ENCODE measurements around the gene PEX11B.

DNA sequence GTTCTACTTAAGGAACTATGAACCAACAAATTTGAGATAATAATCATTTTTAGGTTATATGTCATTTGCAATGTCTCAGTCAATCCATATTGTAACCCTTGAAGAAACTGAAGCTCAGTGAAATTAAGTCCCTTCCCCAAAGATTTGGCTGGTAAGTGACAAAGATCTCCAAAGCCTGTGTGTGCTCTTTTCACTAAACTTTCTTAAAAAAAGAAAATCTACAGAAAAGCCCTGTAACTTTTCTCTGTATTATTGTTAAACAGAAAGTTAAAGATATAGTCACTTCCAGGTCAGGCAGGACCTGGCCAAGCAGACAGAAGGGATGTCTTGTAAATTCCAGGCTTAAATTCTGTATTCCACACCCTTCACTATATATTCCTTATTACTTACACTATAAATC, 37.8 kb upstream of the PEX11B start:
- TF ChIP-seq SUZ12 (IDR thresholded peaks at IDR 0.05; ENCODE audit: extremely low read depth, insufficient read depth, insufficient read length) = no peak
- TF ChIP-seq YY1 (IDR thresholded peaks at IDR 0.05; ENCODE audit: insufficient read depth, insufficient read length) = no peak

Data from NT2/D1 (cell line).